HG03108 (cell line): ENCODE data around the gene U2AF2.

Experiments
- ATAC-seq: cut with Tn5 transposase; IDR thresholded peaks from one replicate; pipeline ENCODE4 v1.9.1; 2021; ENCODE audit warnings: moderate library complexity; ENCODE audit not compliant: unreplicated experiment

U2AF2 gene

GRCh38 chr19:55642153-55643002 lies 12.5 kb upstream of the U2AF2 start:
- peak; percentile 6 for ATAC-seq

GRCh38 chr19:55643003-55643886 lies 11.6 kb upstream of the U2AF2 start, which contains the start of gene ZNF581:
ZNF581 (plus strand) TSS chr19:55643649; CDS start chr19:55644572, 923 bp downstream.
- peak; percentile 24 for ATAC-seq

GRCh38 chr19:55643887-55644176 lies 11.0 kb upstream of the U2AF2 start:
- no peak for ATAC-seq

GRCh38 chr19:55644191-55644833 lies 10.5 kb upstream of the U2AF2 start:
- ATAC-seq: no peak

GRCh38 chr19:55644842-55645511 lies 9.9 kb upstream of the U2AF2 start:
- no peak for ATAC-seq

DNA sequence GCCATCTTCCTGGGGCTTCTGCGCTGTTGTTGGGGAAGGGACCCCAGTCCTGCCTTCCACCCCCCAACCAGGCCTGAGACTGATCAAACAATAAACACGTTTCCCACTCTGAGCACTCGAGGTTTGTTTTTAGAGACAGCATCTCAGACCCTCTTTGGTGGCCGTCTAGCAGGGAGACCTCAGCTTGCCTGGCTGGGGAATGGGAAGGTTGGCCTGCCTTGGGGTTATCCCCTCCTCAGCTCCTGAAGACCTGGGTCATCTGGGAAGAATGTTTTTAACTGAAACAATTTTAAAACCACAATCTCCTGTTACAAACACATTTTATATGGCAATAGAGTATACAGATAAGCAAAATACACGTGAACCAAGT lies 9.3 kb upstream of the U2AF2 start:
- ATAC-seq: no peak

GRCh38 chr19:55646889-55647731 lies 7.7 kb upstream of the U2AF2 start:
- no peak for ATAC-seq

DNA sequence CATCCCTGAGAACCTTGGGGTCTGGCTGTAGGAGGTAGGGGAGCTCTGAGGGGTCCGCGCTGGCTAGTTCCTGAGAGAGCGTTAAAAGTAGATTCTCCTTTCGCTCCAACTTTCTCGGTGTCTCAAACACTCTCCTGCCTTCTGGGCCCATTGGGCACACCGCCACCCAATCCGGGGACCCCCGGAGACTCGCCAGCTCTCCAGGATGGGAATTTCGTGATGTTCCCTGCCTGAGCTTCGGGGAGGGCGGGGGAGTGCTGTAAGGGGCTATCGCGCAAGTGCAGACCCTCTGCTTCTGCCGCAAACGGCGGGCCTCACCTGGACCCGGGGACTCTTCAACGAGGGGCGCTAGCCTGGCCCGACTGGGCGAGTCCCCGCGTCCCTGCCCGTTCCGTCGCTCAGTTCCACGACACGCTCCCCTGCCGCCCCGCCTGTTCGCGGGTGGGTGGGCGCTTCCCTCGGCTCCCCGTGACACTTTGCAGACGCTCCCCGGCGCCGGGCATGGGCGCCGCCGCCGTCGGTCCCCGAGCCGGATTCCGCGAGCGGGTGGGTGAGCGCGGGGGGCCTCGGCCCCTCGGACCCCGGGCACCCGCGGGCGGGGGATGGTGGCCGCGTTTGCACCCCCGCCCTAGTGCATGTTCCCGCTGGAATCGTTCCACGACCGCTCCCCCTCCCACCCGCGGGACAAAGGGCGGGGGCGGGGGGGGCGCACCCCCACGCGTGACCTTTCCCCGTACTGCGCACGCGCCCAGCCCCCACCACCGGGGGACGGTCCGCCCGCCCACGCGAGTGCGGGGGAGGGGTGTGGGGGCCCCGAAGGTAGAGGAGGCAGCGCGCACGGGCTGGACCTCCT lies 6.9 kb upstream of the U2AF2 start, which contains the start of gene CCDC106:
Gene CCDC106, plus strand, starts transcription at position 481 of the 853 bp plus-strand sequence. CDS start 835 bp downstream, outside the sequence.
- no peak for ATAC-seq

- no peak for ATAC-seq
Measured at GRCh38 chr19:55648585-55649267, 6.1 kb upstream of the U2AF2 start.

DNA sequence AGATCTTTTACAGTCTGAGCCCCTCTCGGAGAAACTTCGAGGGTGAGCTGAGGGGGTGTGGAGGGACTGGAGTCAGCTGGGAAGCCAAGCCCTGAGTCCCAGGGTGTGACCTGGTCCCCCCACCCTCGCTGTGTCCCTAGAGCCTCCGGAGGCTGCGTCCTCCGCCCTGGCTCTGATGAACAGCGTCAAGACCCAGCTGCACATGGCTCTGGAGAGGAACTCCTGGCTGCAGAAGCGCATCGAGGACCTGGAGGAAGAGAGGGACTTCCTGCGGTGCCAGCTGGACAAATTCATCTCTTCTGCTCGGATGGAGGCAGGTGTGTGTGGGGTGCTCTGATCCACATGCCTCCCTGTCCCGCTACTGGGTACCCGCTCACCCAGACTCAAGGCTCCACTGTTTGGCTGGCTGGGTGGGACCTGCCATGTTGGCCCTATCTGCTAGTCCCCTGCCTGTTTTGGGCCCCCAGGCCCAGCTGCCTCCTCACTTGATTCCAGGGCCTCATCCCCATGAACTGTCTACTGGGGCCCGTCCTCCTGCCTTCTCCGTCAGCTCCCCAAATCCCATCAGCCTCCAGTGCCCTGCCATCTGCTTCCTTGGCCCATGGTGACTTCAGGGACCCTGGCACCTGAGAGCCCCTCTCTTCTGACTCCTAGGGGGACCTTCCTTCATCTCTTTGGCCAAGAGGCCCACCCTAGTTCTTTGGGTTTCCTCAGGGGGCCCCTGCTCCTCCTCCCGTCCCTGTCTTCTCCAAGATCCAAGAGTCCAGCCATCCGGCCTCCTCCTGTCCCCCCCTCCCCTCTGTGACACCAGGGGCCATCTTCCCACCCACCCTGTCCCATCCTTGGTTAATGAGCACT lies 5.3 kb upstream of the U2AF2 start:
- ATAC-seq: no peak

- no peak for ATAC-seq
Measured at GRCh38 chr19:55650126-55650557, 4.7 kb upstream of the U2AF2 start.

- no peak for ATAC-seq
Measured at GRCh38 chr19:55650602-55651230, 4.1 kb upstream of the U2AF2 start.

DNA sequence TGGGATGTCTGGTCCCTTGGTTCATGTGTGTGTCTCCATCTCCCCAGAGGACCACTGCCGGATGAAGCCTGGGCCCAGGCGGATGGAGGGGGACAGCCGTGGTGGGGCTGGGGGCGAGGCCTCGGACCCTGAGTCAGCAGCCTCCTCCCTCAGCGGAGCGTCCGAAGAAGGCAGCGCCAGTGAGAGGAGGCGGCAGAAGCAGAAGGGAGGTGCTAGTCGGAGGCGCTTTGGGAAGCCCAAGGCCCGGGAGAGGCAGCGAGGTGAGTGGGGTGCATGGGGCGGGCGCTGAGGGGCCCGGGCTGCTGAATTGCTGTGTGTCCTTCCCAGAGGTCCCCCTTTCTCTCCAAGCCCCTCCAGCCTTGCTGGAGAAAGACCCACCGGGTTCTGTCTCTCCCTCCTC lies 3.6 kb upstream of the U2AF2 start:
- no peak for ATAC-seq

DNA sequence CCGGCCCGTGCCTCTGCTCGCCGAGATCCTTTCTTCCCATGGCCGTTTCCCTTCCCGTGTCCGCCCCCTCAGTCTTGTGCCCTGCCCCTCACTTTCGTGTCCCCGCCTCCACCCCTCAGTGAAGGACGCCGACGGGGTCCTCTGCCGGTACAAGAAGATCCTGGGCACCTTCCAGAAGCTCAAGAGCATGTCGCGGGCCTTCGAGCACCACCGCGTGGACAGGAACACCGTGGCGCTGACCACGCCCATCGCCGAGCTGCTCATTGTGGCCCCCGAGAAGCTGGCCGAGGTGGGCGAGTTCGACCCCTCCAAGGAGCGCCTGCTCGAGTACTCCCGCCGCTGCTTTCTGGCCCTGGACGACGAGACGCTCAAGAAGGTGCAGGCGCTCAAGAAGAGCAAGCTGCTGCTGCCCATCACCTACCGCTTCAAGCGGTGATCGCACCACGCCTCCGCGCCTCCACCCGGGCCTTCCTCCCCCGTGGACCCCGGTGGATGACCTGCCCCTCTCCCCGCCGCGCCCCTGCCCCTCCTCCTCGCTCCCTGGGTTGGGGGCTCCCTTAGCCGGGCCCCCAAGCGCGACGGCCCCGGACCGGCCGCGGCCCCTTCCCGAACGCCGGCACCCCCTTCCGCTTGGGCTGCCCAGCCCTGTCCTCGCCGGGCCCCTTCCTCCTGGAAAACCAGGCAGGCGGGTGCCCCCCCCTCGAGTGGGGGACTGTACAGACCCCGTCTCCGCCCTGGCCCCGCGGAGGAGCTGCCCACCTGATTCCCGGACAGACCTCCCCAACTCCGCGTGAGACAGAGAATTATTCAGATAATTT lies 2.3 kb upstream of the U2AF2 start:
- no peak for ATAC-seq

- peak; percentile 32 for ATAC-seq
Measured at GRCh38 chr19:55653651-55654322, 1.0 kb upstream of the U2AF2 start.
